ENCODE measurements around the gene MVB12B.

Gene MVB12B

GRCh38 chr9:126398403-126399058 lies 71.9 kb downstream of the MVB12B start:
- no peak overlapping the region for H3K4me3 ChIP-seq (ENCODE audit: control insufficient read depth, low read depth, low read length)
- DNase-seq (ENCODE audit: low read depth): peak; percentile 44
- TF ChIP-seq, protein P1, sequence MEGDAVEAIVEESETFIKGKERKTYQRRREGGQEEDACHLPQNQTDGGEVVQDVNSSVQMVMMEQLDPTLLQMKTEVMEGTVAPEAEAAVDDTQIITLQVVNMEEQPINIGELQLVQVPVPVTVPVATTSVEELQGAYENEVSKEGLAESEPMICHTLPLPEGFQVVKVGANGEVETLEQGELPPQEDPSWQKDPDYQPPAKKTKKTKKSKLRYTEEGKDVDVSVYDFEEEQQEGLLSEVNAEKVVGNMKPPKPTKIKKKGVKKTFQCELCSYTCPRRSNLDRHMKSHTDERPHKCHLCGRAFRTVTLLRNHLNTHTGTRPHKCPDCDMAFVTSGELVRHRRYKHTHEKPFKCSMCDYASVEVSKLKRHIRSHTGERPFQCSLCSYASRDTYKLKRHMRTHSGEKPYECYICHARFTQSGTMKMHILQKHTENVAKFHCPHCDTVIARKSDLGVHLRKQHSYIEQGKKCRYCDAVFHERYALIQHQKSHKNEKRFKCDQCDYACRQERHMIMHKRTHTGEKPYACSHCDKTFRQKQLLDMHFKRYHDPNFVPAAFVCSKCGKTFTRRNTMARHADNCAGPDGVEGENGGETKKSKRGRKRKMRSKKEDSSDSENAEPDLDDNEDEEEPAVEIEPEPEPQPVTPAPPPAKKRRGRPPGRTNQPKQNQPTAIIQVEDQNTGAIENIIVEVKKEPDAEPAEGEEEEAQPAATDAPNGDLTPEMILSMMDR (conservative IDR thresholded peaks at IDR 0.05; ENCODE audit: control insufficient read depth, insufficient read depth, low read depth, low read length): peak; percentile 87

DNA sequence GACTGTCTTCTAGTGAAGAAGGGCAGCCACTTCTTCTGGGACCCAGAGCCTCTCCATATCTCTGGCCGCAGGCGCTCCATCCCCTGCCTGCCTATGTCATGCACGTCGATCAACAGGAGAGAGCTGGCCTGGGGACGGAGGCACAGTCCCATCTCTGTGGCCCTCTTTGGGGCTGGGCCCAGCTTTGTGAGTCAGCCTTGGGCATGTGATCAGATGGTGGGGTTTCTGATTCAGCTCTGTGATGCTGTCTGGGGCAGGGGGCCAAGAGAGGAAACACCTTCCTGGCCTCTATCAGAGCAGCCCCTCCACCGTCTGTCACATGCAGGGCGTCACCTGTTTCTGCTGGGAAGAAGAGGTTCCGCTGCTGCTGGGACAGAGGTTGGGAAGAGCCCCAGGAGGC lies 72.6 kb downstream of the MVB12B start:
- no peak overlapping the region for H3K4me3 ChIP-seq (ENCODE audit: control insufficient read depth, low read depth, low read length)
- DNase-seq (ENCODE audit: low read depth): peak; percentile 42
- TF ChIP-seq, protein P1 (conservative IDR thresholded peaks at IDR 0.05; ENCODE audit: control insufficient read depth, insufficient read depth, low read depth, low read length): no peak

DNA sequence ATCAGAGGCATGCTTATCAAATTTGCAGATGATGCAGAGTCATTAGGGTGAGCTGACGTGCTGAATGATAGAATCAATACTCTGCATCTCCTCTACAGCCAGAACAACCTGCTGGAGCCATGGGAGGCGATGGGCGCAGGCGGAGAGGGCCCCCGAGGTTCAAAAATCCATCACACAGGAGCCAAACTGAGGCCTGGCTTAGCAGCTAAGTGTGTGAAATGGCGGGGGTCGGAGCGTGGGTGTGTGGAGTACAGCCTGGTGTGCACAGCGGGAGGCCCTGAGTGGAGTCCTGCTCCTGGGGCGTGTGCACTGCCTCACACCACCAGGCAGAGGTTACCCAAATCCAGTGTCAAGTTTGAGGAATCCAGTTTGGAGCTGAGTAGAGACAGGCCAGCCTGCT lies 73.2 kb downstream of the MVB12B start:
- no peak for DNase-seq (ENCODE audit: low read depth)
- TF ChIP-seq, protein P1 (conservative IDR thresholded peaks at IDR 0.05; ENCODE audit: control insufficient read depth, insufficient read depth, low read depth, low read length): no peak
- H3K4me3 ChIP-seq (ENCODE audit: control insufficient read depth, low read depth, low read length): no peak overlapping the region

GRCh38 chr9:126400571-126400970 lies 73.9 kb downstream of the MVB12B start:
- TF ChIP-seq, protein P1 (conservative IDR thresholded peaks at IDR 0.05; ENCODE audit: control insufficient read depth, insufficient read depth, low read depth, low read length): no peak
- DNase-seq (ENCODE audit: low read depth): no peak

DNA sequence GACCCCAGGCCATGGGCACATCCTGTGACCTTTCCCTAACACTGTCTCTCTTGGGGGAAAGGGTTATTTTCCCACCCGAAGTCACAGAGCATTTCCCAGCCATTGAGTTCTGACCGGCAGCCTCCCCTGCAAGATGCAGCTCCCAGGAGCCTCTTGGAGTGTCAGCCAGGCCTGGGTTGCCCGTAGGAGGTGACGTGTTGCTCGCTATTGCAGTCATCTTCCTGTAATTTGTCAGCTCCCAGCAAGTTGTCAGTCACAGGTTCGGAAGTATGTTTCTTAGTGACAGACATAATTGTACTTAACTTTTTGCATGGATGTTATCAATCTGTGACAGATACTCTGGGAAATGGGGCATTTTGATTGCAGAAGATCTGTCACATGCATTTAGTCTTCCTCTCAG lies 74.5 kb downstream of the MVB12B start:
- TF ChIP-seq, protein P1 (conservative IDR thresholded peaks at IDR 0.05; ENCODE audit: control insufficient read depth, insufficient read depth, low read depth, low read length): no peak
- DNase-seq (ENCODE audit: low read depth): no peak
- H3K4me3 ChIP-seq (ENCODE audit: control insufficient read depth, low read depth, low read length): no peak overlapping the region

More at GRCh38 chr9:126400571-126400970, 73.9 kb downstream of the MVB12B start:
- H3K4me3 ChIP-seq (ENCODE audit: control insufficient read depth, low read depth, low read length): no peak overlapping the region

- no peak for DNase-seq (ENCODE audit: low read depth)
- no peak overlapping the region for H3K4me3 ChIP-seq (ENCODE audit: control insufficient read depth, low read depth, low read length)
- TF ChIP-seq, protein P1 (conservative IDR thresholded peaks at IDR 0.05; ENCODE audit: control insufficient read depth, insufficient read depth, low read depth, low read length): no peak
Measured at GRCh38 chr9:126401581-126401980, 75.0 kb downstream of the MVB12B start.

Data from fibroblast of mammary gland (primary cell).